CD4-positive, alpha-beta T cell treated with Interleukin-6 at 100 ng/mL for 8 hours (primary cell): ENCODE data around the gene USP19.

Source experiments
- DNase-seq: peaks from one replicate; pipeline ENCODE4 v3.0.0-alpha.2; 2020; ENCODE audit warnings: mixed read lengths, low spot score

USP19 gene

GRCh38 chr3:49120438-49121131 is at the start of gene USP19:
Gene USP19, minus strand, starts transcription at chr3:49120823. Its CDS starts 1,678 bp downstream, at chr3:49119145.
- DNase-seq = peak; percentile 93

DNA sequence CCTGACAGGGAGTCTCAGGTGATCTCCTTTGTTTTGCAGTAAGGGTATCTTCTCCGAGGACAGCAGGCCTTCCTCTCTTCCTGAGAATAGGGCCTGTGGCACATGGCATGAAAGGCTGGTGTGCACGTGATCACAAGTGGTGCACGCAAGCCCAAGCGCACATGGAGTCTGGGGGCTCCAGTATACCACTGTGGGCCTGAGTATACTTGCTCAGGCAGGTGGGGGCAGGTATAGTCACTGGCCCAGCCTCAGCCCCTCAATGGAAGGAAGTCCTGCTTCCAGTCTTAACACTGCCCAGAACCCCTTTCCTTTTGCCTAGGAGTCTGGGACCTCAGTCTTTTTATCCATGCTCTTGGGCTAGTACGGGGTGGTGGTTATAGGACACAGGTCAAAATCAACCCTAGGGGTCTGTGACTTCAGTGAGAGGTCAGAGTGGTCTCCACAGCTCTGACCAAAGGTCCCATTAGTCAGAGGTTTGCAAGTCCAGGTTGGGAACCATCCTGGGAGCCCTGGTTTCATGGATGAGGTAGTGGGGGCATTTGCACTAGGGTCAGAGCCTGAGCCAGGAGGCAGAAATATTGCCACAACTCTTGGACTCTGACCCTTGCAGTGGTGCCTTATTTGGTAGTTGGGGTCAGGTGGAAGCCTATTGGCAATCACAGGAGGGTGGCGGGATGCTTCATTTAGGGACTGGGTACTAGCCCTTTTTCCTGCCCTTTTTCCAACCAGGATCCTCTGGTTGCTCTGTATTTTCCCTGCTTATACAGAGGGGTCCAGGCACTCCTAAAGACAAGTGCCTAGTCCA is 46.3 kb upstream of the USP19 start:
- DNase-seq = no peak

DNA sequence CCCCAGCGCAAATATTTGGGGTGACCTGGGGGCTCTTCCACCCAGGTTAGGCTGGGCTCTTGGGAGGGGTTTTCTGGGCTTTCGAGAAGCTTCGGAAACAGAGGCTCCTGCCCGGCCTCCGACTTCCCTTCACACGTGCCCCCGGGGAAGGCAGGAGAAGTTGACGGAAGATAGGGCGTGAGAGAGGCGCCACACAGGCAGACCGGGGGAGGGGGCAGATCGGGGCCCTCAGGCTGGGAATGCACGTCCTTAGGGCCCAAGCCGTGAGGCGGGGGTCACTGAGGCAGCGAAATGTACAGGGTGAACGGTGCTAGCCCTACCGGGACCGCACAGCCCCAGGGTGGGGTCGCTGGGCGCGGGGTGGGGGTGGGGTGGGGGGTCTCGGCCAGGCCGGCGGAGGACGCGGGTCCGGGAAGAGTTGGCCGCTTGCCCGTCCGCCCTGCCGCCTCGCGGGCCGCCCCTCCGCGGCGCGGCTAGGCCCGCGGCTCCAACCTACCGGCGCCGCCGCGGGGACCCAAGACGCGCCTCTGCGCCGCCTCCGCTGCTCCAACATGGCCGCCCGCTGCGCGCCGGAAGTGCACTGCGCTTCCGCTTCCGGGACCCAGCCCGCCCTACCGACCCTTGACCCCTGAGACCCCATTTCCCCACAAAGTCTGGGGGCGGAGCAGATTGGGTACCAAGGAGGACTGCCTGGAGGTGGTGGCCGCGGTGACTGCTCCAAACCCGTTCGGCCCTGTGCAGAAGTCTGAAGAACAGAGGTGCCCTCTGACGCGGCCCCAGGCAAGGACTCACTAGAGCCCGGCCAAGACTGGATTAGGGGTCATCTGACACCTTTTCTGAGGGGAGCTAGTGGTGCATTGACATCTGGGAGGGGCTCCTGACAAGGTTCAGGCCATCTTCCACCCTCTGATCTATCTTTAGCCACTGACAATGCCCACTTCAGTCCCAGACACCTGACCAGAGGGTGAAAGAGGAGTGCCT is 45.4 kb upstream of the USP19 start, which contains the start of gene CCDC71:
Gene CCDC71, minus strand, starts transcription at position 561 of the 981 bp plus-strand sequence. CDS start 2,123 bp downstream, outside the sequence.
- DNase-seq = peak; percentile 66

DNA sequence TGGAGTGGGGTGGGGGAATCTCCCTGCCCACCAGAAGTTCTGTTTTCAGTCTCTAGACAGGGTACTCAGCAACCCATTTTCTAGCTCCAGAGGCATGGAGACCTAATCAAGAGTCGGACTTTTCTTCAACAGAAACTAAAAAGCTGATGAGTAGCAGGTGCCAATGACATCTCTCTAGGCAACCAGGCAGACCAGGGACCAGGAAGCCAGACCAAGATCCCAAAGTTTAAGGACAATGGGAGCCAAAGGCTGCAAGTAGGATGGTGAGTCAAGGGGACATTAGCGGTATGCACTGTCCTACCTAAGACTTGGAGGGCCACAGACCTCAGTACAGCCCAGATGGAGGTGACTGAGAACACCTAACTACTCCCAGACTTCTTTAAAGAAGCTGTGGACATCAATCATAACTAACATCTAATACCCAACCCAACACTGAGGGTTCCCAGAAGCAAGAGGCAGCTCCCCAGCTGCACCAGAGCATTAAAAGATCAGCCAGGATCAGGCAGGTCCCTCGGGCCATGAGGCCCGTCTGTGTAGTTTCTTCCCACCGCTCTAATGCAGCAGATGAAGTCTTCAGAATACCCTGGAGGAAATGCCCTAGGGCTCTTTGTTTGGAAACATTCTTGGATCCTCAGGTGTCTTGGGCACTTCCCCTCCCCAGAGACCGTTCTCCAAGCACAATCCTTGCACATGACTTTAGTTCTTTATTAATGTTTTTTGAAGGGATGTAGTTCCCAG is 44.5 kb upstream of the USP19 start:
- DNase-seq = no peak

- DNase-seq = no peak
Measured at GRCh38 chr3:49163609-49164008, 43.0 kb upstream of the USP19 start.

DNA sequence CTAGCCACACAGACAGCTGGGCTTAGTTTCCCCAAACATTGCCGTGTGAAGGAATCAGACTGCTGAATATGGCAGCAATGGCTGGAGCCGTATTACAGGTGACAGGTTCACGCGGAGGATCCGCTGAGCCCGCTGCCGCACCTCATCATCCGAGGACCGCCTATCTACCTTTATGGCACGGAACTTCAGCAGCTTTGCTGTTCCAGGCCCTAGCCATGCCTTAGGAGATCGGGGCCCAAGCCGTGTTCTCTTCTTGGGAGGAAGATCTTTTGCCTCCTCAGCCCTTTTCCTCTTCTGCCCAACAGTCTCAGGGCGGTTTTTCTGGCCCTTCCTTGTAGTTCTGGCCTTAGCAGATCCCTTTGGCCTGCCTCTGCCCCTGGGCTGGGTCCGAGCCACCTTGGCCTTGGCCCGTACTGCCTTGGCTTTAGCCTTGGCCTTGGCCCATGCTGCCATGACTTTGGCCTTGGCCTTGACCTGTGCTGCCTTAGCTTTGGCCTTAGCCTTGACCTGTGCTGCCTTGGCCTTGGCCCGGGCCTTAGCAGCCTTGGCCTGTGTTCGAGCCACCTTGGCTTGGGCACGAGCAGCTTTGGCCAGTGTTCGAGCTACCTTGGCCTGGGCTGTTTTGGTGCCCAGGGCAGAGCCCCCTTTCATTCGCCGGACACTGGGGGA is 42.3 kb upstream of the USP19 start:
- DNase-seq = no peak

DNA sequence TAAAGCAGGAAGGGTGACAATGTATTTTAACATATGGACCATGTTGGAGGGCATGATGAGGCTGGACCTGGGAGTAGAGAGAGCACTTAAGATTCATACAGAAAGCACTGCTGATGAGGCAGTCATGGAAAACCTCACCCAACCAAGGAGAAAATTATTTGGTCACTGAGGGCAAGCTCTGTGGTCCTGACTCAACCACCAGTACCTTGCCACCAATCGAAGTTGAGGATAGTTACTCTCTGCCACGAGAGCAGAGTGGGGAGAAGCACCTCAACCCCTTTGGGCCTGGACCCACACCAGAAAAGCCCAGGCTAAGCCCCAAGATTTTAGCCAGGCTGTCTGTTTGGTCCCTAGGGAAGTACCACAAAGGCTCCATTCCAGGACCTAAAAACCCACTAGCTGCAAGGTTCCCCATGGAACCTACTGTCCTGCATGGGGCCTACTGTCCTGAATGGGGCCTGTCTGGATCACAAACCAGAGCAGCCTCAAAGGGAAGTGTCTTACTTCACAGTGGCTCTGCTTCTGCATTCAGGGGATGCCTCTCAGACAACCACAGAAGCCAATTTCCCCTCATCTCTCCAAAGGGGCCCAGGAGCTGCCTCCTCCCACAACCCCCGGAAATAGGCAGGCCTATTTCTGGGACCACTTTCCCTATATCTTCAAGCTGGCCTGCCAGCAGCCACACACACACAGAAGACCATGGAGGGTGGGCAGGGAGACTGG is 41.3 kb upstream of the USP19 start:
- DNase-seq = no peak

DNA sequence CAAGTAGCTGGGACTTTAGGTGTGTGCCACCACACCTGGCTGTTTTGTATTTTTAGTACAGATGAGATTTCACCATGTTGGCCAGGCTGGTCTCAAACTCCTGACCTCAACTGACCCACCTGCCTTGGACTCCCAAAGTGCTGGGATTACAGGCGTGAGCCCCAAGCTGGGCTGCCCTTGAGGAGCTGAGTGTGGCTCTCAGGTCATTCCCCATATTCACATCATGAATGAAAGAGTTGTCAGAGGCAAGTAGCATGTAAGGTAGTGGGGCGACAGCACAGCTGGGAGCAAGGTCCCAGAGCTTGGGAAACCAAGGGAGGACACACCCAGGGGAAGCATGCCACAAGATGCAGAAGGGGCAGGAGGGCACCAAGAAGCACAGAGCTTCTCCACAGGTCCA is 40.6 kb upstream of the USP19 start:
- no peak for DNase-seq

GRCh38 chr3:49158792-49159191 is 38.2 kb upstream of the USP19 start:
- DNase-seq = no peak

DNA sequence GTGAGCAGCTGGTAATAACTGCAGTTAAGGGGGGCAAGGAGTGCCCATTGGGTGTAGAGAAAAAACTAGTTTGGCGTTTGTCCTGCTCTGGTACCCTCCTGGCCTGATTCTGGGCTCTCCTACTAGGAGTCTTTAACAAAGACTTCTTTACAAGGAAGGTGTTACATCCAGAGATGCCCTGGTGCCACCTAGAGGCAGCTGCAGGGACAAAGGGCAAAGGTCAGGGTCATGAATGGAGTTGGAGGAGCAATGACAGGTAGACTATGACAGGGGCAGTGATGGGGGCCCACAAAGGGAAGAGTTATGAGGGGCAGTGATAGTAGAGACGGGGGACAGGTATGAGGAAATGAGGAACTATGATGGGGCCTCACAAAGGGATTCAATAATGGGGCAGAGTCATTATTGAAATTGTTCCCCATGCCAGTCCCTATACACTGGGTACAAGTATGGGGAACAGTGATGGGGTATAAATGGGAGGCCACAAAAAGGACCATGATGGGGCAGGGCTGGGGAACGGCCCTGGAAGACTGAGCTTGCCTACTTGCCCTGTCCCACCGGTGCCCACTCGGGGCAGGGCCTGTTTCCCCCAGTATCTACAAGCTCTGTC is 37.6 kb upstream of the USP19 start:
- DNase-seq = peak; percentile 67

GRCh38 chr3:49157289-49157688 is 36.7 kb upstream of the USP19 start:
- DNase-seq = no peak

DNA sequence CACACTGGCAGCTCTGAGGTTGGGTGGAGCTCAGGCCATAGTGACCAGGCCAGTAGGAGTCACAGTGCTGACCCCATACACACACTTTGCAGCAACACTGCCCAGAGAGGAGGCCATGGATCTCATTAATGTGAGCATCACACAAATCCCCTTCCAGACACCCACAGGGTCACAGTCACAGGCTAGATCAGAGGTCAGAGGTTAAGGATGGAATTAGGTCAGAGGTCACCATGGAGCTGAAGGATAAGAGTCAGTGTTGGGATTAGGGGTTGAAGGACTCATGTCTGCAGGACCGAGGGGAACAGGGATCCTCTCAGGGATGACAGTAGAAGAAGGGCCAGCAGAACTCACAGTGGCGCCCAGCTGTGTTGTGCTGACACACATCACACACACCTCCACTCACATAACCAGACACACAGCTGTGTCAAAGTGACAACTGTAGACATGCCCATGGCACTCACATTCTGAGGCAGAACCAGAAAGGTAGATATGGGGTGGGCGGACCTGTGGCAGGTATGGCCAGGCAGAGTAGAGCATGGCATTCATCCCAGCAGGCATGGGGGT is 32.8 kb upstream of the USP19 start:
- DNase-seq = no peak

DNA sequence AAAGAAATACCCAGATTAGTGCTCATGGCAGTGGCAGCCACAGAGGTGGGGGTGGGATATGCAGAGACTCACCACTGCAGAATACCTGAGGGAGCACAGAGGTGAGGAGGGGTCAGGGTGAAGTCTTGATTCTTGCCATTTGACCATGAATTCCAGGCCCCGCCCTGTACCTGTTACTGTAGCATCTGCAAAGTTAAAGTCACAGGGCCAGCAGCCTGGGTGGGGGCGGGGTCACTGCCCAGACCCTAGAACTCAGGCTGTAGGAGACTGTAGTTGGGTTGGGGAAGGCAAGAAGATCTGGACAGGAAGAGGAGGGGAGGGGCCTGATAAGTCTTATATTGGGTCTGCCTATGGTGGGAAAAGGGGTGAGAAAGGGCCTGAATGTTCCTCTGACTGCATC is 31.0 kb upstream of the USP19 start:
- DNase-seq = no peak

- DNase-seq = no peak
Measured at GRCh38 chr3:49148159-49148558, 27.5 kb upstream of the USP19 start.

- no peak for DNase-seq
Measured at GRCh38 chr3:49140080-49140479, 19.5 kb upstream of the USP19 start.

DNA sequence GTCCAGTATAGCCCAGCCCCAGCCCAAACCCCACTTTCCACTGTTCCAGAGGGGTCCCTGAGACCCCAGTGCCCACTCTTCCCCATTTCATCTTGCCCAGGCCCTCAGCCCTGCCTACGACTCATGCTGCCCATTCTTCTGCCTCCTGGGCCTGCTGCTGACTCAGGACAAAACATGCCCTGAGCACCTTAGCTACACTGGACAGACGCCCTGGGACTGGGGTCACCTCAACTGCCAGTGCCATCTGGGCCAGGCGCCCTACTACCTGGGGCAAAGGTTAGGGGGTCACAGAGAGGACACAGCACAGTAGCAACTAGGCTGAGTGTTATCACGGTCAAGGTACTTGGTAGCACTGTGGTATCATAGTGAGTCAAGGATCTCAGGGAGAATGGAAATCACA is 14.9 kb upstream of the USP19 start:
- no peak for DNase-seq

DNA sequence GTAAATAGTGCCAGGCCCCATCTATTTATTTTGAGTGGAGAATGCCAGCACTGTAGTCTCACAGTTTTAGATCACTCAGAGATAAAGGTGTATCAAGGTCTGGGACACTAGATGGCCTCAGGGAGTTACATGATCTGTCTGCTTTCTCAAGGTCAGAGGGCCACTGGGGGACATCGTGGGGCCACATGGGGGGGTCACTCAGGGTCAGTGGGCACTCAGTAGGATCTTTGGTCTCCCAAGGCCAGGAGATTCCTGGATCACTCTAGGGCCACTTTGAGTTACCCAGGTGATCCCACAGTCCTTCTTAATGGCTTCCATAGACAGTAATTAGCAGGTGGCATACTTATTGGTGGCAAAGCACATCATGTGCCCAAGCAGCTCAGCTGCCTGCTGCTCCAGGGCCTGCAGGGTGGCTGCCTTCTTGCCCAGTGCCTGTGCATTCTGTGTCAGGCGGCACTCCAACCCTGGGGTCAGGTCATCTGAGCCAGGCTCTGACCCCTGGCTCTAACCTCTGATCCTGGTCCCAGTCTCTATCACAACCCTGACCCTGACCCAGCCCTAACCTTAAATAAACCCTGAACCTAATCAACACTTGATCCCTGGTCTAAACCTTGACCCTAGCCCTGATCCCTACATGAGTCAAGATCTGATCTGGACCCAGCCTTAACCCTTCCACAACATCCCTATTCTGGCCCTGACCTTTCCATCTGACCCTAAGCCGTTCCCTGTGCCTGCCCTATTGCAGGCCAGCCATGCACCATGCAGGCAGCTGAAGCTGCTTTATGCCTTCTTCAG is 14.0 kb upstream of the USP19 start:
- DNase-seq = no peak

GRCh38 chr3:49133226-49133951 is 12.8 kb upstream of the USP19 start:
- no peak for DNase-seq
